ACC112 (cell line): ENCODE data around the gene ANTKMT.
"Not testable (repeated sequence)": the region's sequence is repeated elsewhere in the genome, so short reads cannot be mapped to it uniquely, and the experiment has no call there.

Source experiments
- H2AFZ ChIP-seq: fragments of 200-600 bp; sonication (generic); one replicate; pipeline ENCODE4 v1.6.0; 2017; ENCODE audit warnings: antibody characterized with exemption, low read length; ENCODE audit not compliant: unreplicated experiment
- H3K27ac ChIP-seq: fragments of 200-600 bp; sonication (generic); 2 replicates; pipeline ENCODE4 v1.5.1; 2014; ENCODE audit warnings: low read depth, mild to moderate bottlenecking, antibody characterized with exemption, low read length, moderate library complexity
- H3K27me3 ChIP-seq: fragments of 200-600 bp; sonication (generic); 2 replicates; pipeline ENCODE4 v1.6.1; 2014; ENCODE audit warnings: mild to moderate bottlenecking, antibody characterized with exemption, low read length, moderate library complexity, mixed read lengths; ENCODE audit not compliant: insufficient read depth
- H3K36me3 ChIP-seq: fragments of 200-600 bp; sonication (generic); 2 replicates; pipeline ENCODE4 v1.6.1; 2016; ENCODE audit warnings: mild to moderate bottlenecking, antibody characterized with exemption, low read length, moderate library complexity, mixed read lengths; ENCODE audit not compliant: insufficient read depth
- H3K4me1 ChIP-seq: fragments of 200-600 bp; sonication (generic); one replicate; pipeline ENCODE4 v1.6.1; 2016; ENCODE audit warnings: low read length, mixed read lengths; ENCODE audit not compliant: insufficient read depth, unreplicated experiment, control insufficient read depth
- H3K4me3 ChIP-seq: fragments of 200-600 bp; sonication (generic); 2 replicates; pipeline ENCODE4 v1.5.1; 2014; ENCODE audit warnings: mild to moderate bottlenecking, low read depth, low read length
- H3K79me2 ChIP-seq: fragments of 200-600 bp; sonication (generic); one replicate; pipeline ENCODE4 v1.6.0; 2016; ENCODE audit warnings: low read length; ENCODE audit not compliant: control insufficient read depth, unreplicated experiment, insufficient read depth

The ANTKMT gene

DNA sequence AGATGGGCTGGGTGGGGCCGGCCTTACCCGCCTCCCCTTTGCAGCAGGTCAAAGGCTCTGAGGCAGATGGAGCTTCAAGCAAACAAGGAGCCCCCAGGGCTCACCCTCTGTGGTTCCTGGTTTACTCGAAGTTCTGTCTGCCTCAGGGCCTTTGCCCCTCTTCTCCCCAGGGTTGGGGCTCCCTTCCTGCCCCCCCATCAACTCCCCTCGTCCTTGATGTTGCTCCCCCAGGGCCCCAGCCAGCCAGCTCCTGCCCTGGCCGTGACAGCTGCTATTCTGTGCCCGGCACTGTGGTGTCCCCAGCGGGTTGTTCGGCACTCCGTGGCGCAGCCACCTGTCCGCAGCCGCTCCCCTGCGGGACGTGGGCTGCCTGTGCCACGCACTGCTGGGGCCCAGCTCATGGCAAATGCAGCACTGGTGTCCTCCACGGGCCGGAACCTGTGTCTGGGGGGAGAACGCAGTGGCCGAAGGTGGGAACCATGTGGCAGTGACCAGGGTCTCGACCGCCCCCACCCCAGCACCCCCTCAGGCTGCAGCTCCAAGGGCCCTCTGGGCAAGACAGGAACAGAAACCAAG lies 10.4 kb upstream of the ANTKMT start:
- Histone ChIP-seq H3K27ac (no peak overlapping the region), H3K27me3 (peaks cover 36% of the 10 kb centered on the region), H2AFZ (no peak overlapping the region), H3K4me3 (no peak overlapping the region), H3K79me2 (no peaks in the 10 kb centered on the region), H3K4me1 (peaks cover 14% of the 10 kb centered on the region), H3K36me3 (no peaks in the 10 kb centered on the region)

DNA sequence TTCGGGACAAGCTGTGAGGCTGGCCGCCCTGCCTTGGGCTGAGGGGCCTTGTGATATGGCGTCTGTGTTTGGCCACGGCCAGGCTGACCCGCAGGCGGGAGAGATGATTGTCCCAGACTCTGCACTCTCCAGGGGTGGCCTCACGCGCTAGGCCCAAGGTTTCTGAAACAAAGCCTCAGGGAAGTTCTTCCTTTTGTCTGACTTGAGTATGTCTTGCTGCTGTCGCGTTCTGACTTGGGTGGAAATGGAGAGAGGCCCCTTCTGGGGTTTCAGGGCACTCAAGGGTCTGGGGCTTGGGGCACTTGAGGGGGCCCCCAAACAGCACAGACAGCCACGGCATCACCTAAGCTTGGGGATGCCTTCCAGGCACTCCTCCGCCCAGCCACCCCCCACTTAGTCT lies 9.9 kb upstream of the ANTKMT start:
- H3K27me3 ChIP-seq: peaks cover 35% of the 10 kb centered on the region
- H3K36me3 ChIP-seq: no peaks in the 10 kb centered on the region
- H3K79me2 ChIP-seq: no peaks in the 10 kb centered on the region
- peaks cover 14% of the 10 kb centered on the region for H3K4me1 ChIP-seq
- no peak overlapping the region for H3K27ac ChIP-seq
- no peak overlapping the region for H3K4me3 ChIP-seq
- H2AFZ ChIP-seq: no peak overlapping the region

DNA sequence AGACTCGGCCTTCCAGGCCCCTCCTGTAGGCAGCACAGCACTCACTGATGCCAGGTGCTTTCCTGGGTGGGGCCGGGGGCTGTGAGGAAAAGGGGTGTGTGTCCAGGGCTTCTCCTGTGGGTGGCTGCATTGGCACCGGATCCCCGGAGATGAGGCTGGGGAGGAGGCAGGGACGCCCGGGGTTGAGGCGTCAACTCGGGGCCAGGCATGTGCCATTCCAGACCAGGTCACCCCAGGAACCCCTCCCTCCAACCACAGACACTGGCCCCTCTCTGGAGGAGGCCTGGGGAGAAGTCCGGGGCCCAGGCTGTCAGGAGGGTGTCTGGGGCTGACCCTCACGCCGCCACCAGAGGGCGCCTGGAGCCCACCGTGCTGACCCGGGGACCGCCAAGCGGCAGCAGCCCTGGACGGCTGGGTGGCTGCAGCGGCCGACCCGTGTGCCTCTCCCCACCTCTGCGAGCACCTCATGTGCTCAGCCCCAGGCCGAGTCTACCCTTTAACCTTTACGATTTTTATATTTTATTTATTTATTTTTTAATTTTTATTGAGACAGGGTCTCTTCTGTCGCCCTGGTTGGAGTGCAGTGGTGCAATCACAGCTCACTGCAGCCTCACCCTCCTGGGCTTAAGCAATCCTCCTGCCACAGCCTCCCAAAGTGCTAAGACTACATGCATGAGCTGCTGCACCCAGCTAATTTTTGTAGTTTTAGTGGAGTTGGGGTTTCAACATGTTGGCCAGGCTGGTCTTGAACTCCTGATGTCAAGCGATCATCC lies 9.2 kb upstream of the ANTKMT start:
- H3K27ac ChIP-seq: no peak overlapping the region
- H3K36me3 ChIP-seq: no peaks in the 10 kb centered on the region
- peaks cover 19% of the 10 kb centered on the region for H3K4me1 ChIP-seq
- H3K27me3 ChIP-seq: peaks cover 29% of the 10 kb centered on the region
- no peak overlapping the region for H3K4me3 ChIP-seq
- H2AFZ ChIP-seq: no peak overlapping the region
- no peaks in the 10 kb centered on the region for H3K79me2 ChIP-seq

DNA sequence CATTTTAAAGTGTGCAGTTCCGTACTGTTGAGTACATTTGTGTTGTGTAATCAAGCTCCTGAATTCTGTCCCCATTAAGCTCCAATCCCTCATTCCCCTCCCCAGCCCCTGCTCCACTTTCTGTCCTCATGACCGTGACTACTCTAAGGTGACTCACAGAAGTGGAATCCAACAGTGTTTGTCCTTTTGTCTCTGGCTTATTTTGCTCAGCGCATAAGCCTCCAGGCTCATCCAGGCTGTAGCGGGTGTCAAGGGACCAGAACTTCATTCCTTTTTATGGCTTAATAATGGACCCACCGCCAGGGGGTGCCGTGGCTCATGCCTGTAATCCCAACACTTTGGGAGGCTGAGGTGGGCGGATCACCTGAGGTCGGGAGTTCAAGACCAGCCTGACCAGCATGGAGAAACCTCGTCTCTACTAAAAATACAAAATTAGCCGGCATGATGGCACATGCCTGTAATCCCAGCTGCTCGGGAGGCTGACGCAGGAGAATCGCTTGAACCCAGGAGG lies 8.2 kb upstream of the ANTKMT start:
- Histone ChIP-seq H3K27ac (peak overlapping the region; percentile 78), H3K27me3 (peaks cover 20% of the 10 kb centered on the region)

DNA sequence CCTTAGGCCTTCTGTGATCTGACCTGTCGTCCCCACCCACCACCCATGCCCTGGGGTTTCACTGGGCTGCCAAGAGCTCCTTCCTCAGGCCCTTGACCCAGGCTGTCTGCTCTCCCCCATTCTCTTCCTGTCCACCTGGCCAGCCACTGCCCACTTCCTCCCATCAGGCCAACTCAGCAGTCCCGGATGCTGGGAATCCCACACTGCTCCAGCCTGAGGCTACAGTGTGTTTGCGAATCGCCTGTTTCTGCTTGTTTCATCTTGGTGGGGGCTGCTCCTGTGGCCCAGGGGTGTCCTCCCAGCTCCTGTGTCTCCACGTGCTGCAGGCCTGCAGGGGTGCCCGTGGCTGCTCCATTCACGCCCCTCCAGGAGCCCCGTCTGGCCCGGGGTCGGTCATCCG lies 6.9 kb upstream of the ANTKMT start:
- peaks cover 12% of the 10 kb centered on the region for H3K27me3 ChIP-seq

More for the DNA sequence above, 8.2 kb upstream of the ANTKMT start:
- H3K4me3 ChIP-seq, H3K79me2 ChIP-seq, H2AFZ ChIP-seq, H3K36me3 ChIP-seq: not testable (repeated sequence)
- H3K4me1 ChIP-seq: peaks cover 19% of the 10 kb centered on the region

DNA sequence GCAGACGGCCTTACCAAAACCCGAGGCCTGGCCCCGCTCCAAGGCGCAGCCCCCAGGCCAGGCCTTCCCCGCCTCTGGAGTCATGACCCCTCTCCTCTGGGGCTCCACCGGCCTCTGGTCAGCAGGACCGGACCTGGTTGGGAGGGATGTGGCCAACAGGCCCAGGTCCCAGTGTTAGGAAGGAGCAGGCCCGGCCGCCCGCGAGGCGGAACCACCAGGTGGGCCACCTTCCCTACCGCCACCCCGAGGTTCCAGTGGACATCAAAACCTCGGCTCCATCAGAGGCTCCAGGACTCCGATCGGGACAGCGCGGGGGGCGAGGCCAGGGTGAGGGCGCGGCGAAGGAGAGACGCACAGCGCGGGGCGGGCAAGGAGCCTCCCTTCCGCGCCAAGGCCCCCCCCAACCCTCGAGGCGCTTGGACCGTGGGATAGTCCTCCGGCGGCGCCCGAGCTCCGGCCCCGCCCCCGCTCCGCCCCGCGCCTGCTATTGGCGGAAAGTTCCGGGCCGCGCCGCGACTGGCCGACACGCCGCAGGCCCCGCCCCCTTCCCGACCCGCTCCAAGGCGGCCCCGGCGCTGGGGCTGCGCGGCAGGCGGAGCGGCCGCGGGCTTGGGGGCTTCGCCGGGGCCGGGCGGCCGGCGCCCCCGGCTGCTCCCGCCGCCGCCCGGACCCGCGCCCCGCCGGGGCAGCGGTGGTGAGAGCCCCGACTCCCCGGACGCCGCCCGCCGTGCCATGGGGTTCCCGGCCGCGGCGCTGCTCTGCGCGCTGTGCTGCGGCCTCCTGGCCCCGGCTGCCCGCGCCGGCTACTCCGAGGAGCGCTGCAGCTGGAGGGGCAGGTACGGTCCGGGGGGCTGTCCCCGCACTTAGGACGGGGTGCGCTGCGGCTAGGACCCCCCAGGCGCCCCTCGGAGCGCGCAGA lies 6.1 kb upstream of the ANTKMT start, which contains the start of gene METRN:
TSS of gene METRN (plus strand) at position 561 of the 919 bp plus-strand sequence. CDS start at position 733, 172 bp downstream.
- Histone ChIP-seq H3K27me3 (peaks cover 12% of the 10 kb centered on the region), H3K36me3 (no peaks in the 10 kb centered on the region), H3K4me3 (peak within 1 kb of the TSS; percentile 95), H2AFZ (peak within 1 kb of the TSS; percentile 66), H3K79me2 (no peaks in the 10 kb centered on the region), H3K27ac (no peak within 1 kb of the TSS), H3K4me1 (peaks cover 17% of the 10 kb centered on the region)

More for the DNA sequence above, 6.9 kb upstream of the ANTKMT start:
- H3K36me3 ChIP-seq: no peaks in the 10 kb centered on the region
- no peak overlapping the region for H3K27ac ChIP-seq
- H2AFZ ChIP-seq: no peak overlapping the region
- H3K4me3 ChIP-seq: peak overlapping the region; percentile 70
- H3K79me2 ChIP-seq: no peaks in the 10 kb centered on the region
- peaks cover 19% of the 10 kb centered on the region for H3K4me1 ChIP-seq

DNA sequence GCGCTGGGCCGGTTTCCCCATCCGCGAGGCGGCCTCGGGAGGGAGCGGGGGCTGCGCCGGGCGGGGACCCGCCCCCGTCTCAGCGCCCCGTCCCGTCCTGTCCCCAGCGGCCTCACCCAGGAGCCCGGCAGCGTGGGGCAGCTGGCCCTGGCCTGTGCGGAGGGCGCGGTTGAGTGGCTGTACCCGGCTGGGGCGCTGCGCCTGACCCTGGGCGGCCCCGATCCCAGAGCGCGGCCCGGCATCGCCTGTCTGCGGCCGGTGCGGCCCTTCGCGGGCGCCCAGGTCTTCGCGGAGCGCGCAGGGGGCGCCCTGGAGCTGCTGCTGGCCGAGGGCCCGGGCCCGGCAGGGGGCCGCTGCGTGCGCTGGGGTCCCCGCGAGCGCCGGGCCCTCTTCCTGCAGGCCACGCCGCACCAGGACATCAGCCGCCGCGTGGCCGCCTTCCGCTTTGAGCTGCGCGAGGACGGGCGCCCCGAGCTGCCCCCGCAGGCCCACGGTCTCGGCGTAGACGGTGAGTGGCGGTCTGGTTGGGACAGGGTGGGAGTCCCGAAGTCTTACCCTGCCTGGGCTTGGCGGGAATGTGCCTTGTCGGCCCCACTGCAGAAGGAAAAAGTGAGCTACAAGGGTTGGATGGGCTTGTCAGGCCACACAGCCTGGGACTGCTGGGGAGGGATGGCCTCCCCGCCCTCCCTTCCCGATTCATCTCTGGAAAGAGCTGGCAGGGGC lies 5.3 kb upstream of the ANTKMT start:
- Histone ChIP-seq H2AFZ (peak overlapping the region; percentile 66), H3K27me3 (peaks cover 6% of the 10 kb centered on the region), H3K4me3 (peak overlapping the region; percentile 95), H3K4me1 (peaks cover 13% of the 10 kb centered on the region), H3K79me2 (no peaks in the 10 kb centered on the region), H3K27ac (no peak overlapping the region), H3K36me3 (no peaks in the 10 kb centered on the region)

DNA sequence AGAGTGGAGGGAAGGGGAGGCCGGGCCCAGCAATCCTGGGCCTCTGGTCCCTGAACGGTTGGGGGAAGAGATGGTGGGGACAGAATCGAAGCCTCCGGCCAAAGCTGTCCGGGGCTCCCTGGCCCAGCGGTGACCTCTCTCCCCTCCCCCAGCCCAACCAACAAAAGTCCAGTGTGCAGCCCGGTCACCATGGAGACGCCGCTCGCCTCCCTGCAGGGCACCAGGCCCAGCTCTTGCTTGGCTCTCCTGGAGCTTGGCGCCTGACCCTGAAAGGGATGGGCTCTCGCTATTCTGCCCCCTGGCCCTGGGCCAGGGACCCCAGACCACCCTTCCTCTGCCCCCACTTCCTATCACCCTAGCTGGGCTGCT lies 4.8 kb upstream of the ANTKMT start:
- Histone ChIP-seq H3K27ac (no peak overlapping the region), H3K79me2 (no peaks in the 10 kb centered on the region), H2AFZ (no peak overlapping the region), H3K27me3 (peaks cover under 1% of the 10 kb centered on the region), H3K4me1 (peaks cover 13% of the 10 kb centered on the region), H3K36me3 (no peaks in the 10 kb centered on the region), H3K4me3 (peak overlapping the region; percentile 95)

DNA sequence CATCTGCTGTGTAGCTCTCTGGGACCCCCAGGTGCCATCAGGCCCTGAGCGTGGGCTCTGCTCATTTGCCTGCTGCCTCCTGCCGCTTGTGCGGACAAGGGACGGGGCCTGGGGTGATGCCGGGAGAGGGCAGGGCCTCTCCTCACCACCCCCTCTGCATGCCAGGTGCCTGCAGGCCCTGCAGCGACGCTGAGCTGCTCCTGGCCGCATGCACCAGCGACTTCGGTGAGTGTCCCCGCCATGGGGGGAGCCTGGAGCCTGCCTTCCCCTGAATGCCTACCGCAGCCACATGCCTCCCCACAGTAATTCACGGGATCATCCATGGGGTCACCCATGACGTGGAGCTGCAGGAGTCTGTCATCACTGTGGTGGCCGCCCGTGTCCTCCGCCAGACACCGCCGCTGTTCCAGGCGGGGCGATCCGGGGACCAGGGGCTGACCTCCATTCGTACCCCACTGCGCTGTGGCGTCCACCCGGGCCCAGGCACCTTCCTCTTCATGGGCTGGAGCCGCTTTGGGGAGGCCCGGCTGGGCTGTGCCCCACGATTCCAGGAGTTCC lies 4.1 kb upstream of the ANTKMT start:
- no peaks in the 10 kb centered on the region for H3K27me3 ChIP-seq
- no peaks in the 10 kb centered on the region for H3K79me2 ChIP-seq
- H2AFZ ChIP-seq: no peak overlapping the region
- H3K4me1 ChIP-seq: peaks cover 17% of the 10 kb centered on the region
- H3K36me3 ChIP-seq: no peaks in the 10 kb centered on the region
- no peak overlapping the region for H3K27ac ChIP-seq
- peak overlapping the region; percentile 95; the same call in 1 of the 2 replicates for H3K4me3 ChIP-seq
